ENCODE data around the gene NAB1.

- TF ChIP-seq AEBP2 (tag by site-specific recombination; IDR thresholded peaks at IDR 0.05; ENCODE audit: borderline replicate concordance) (no peak), ZNF76 (tag by site-specific recombination; IDR thresholded peaks at IDR 0.05; ENCODE audit: borderline replicate concordance, low read depth) (no peak), ZNF501 (tag by site-specific recombination; IDR thresholded peaks at IDR 0.05) (no peak), ZNF555 (tag by site-specific recombination; conservative IDR thresholded peaks at IDR 0.05) (no peak), ZNF692 (tag by site-specific recombination; IDR thresholded peaks at IDR 0.05) (no peak), ZFP3 (tag by site-specific recombination; IDR thresholded peaks at IDR 0.05; ENCODE audit: low read depth) (no peak), CTCF (tag by site-specific recombination; IDR thresholded peaks at IDR 0.05) (0 out of 2 replicates have a peak, but pooled peaks have one; percentile 46), ZNF518A (tag by site-specific recombination; conservative IDR thresholded peaks at IDR 0.05; ENCODE audit: low read depth) (no peak), ZNF561 (tag by site-specific recombination; IDR thresholded peaks at IDR 0.05; ENCODE audit: borderline replicate concordance) (no peak), ZNF184 (tag by site-specific recombination; IDR thresholded peaks at IDR 0.05) (no peak), ZNF174 (tag by site-specific recombination; IDR thresholded peaks at IDR 0.05) (no peak), PATZ1 (tag by site-specific recombination; IDR thresholded peaks at IDR 0.05) (no peak)
Observed at GRCh38 chr2:190679813-190680591, 31.1 kb downstream of the NAB1 start.

All from HEK293 (cell line).